Activated CD4-positive, alpha-beta T cell treated with anti-CD3 and anti-CD28 coated beads, Interleukin-2, amount 50 U/mL, for 16 hours (primary cell): Measurements from ENCODE around the gene MYLK.
"Not testable (repeated sequence)": the region's sequence is repeated elsewhere in the genome, so short reads cannot be mapped to it uniquely, and the experiment has no call there.

Experiments used
- DNase-seq: peaks from one replicate; pipeline ENCODE4 v3.0.0-alpha.2; 2020

MYLK gene

GRCh38 chr3:123635717-123636116 lies 248.4 kb downstream of the MYLK start:
- no peak for DNase-seq

GRCh38 chr3:123635217-123635616 lies 248.9 kb downstream of the MYLK start:
- DNase-seq, result no peak

- DNase-seq, result no peak
Measured at GRCh38 chr3:123634149-123635051, 249.7 kb downstream of the MYLK start.

GRCh38 chr3:123633530-123633929 lies 250.6 kb downstream of the MYLK start:
- no peak for DNase-seq

GRCh38 chr3:123632161-123632655 lies 251.9 kb downstream of the MYLK start:
- no peak for DNase-seq

- DNase-seq, result no peak
Measured at GRCh38 chr3:123629747-123630047, 254.4 kb downstream of the MYLK start.

GRCh38 chr3:123628996-123629746 lies 255.0 kb downstream of the MYLK start:
- DNase-seq, result no peak

GRCh38 chr3:123627673-123628670 lies 256.2 kb downstream of the MYLK start:
- no peak for DNase-seq

- no peak for DNase-seq
Measured at GRCh38 chr3:123626881-123627280, 257.3 kb downstream of the MYLK start.

GRCh38 chr3:123624302-123624701 lies 259.8 kb downstream of the MYLK start:
- DNase-seq, result no peak

- no peak for DNase-seq
Measured at GRCh38 chr3:123623346-123623880, 260.7 kb downstream of the MYLK start.

GRCh38 chr3:123622766-123623165 lies 261.4 kb downstream of the MYLK start:
- no peak for DNase-seq

- DNase-seq, result no peak
Measured at GRCh38 chr3:123621850-123622189, 262.3 kb downstream of the MYLK start.

- DNase-seq, result no peak
Measured at GRCh38 chr3:123621186-123621849, 262.8 kb downstream of the MYLK start.

- no peak for DNase-seq
Measured at GRCh38 chr3:123620343-123620742, 263.8 kb downstream of the MYLK start.

- no peak for DNase-seq
Measured at GRCh38 chr3:123618768-123619484, 265.2 kb downstream of the MYLK start.

- no peak for DNase-seq
Measured at GRCh38 chr3:123618076-123618708, 265.9 kb downstream of the MYLK start.

GRCh38 chr3:123616593-123616992 lies 267.5 kb downstream of the MYLK start:
- DNase-seq, result no peak

GRCh38 chr3:123613543-123613942 lies 270.6 kb downstream of the MYLK start:
- no peak for DNase-seq

- DNase-seq, result not testable (repeated sequence)
Measured at GRCh38 chr3:123611674-123612073, 272.5 kb downstream of the MYLK start.

- DNase-seq, result no peak
Measured at GRCh38 chr3:123611082-123611481, 273.1 kb downstream of the MYLK start.
